ENCODE results near the gene CAMKV. TPM values are rescaled to one million over a fixed set of nuclear protein-coding genes. Genes with fewer than 3 reads are reported as not detected.
"Not testable (repeated sequence)": the region's sequence is repeated elsewhere in the genome, so short reads cannot be mapped to it uniquely, and the experiment has no call there.

CAMKV gene
- total RNA-seq, 1 donor from 2014 or later: not detected

DNA sequence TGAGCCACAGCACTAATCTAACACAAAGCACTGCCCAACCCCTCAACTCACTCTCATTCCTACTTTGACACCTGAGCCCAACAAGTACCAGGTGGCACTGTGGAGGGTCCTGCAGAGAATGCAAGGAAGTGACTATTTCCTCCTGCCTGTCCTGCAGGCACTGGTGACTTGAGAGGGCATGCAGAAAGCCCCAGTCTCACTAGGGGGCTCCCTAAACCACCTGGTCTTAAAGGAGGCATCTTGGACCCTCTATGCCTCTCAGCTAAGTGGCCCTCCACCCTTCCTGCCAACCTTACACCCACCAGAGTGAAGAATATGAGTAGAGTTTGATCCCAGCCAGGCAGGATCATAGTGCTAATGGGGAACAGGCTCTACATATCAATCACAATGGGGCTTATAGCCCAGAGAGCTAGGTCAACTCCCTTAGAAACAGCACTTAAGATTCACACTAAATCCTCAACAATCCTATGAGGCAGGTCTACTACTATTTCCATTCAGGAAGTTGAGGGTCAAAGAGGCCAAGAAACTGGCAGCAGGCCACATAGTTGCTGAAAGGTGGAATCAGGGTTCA, 28.5 kb downstream of the CAMKV start:
- no peaks in the 10 kb centered on the region for H3K9me3 Mint-ChIP-seq
- TF ChIP-seq, protein P1, sequence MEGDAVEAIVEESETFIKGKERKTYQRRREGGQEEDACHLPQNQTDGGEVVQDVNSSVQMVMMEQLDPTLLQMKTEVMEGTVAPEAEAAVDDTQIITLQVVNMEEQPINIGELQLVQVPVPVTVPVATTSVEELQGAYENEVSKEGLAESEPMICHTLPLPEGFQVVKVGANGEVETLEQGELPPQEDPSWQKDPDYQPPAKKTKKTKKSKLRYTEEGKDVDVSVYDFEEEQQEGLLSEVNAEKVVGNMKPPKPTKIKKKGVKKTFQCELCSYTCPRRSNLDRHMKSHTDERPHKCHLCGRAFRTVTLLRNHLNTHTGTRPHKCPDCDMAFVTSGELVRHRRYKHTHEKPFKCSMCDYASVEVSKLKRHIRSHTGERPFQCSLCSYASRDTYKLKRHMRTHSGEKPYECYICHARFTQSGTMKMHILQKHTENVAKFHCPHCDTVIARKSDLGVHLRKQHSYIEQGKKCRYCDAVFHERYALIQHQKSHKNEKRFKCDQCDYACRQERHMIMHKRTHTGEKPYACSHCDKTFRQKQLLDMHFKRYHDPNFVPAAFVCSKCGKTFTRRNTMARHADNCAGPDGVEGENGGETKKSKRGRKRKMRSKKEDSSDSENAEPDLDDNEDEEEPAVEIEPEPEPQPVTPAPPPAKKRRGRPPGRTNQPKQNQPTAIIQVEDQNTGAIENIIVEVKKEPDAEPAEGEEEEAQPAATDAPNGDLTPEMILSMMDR (IDR thresholded peaks at IDR 0.05): no peak
- ChIA-PET POLR2A (interaction anchor here (1.2 to 5.9 kb wide), 2 partner anchors 28 to 36 kb away, joined by 4 to 106 read pairs; partner anchors contain the start of genes INKA1 and UBA7), CTCF (interaction anchor here (1.0 to 7.6 kb wide), 5 partner anchors 10 to 301 kb away, joined by 3 to 238 read pairs (median 4); partner anchors contain the start of genes CDHR4, INKA1 and UBA7)
- DNase-seq: no peak
- intact Hi-C loops (cut with micrococcal nuclease): no loop called here
- no peak overlapping the region for H3K27ac Mint-ChIP-seq
- peaks cover 4% of the 10 kb centered on the region for H3K36me3 Mint-ChIP-seq (ENCODE audit: low read depth)
- ATAC-seq (ENCODE audit: low read depth): no peak
- no peak overlapping the region for H3K4me3 Mint-ChIP-seq
- H3K4me1 Mint-ChIP-seq: peaks cover 5% of the 10 kb centered on the region
- H3K27me3 Mint-ChIP-seq: no peaks in the 10 kb centered on the region

DNA sequence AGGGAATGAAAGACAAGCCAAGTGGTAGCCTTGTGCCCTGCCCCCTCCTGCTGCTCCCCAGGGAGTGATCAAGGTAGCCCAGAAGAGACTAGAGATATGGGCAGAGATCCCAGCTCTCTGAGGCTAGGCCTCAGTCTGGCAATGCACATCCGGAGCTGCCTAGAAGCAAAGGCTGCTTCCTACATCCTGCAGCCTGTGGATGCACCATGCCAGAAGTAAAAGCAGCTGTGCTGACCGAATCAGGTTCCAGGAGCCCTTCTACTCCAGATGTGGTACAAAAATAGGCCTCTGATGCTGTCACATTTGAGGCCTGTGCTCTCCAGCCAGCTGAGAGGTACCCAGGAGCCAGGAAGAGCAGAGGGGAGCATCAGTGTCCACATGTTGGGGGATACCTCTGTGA, 29.3 kb downstream of the CAMKV start:
- H3K27me3 Mint-ChIP-seq: no peaks in the 10 kb centered on the region
- no peak for DNase-seq
- no peaks in the 10 kb centered on the region for H3K9me3 Mint-ChIP-seq
- H3K4me3 Mint-ChIP-seq: no peak overlapping the region
- H3K36me3 Mint-ChIP-seq (ENCODE audit: low read depth): no peaks in the 10 kb centered on the region
- intact Hi-C loops (cut with micrococcal nuclease): no loop called here
- no peak overlapping the region for H3K27ac Mint-ChIP-seq
- POLR2A ChIA-PET: interaction anchor here (1.2 to 5.9 kb wide), 2 partner anchors 27 to 35 kb away, joined by 4 to 106 read pairs; partner anchors contain the start of genes INKA1 and UBA7
- CTCF ChIA-PET: interaction anchor here (0.9 to 7.6 kb wide), 3 partner anchors 37 to 301 kb away, joined by 4 to 238 read pairs (median 27); partner anchors contain the start of genes CDHR4 and INKA1
- peaks cover 5% of the 10 kb centered on the region for H3K4me1 Mint-ChIP-seq
- ATAC-seq (ENCODE audit: low read depth): no peak
- TF ChIP-seq, protein P1 (IDR thresholded peaks at IDR 0.05): no peak

DNA sequence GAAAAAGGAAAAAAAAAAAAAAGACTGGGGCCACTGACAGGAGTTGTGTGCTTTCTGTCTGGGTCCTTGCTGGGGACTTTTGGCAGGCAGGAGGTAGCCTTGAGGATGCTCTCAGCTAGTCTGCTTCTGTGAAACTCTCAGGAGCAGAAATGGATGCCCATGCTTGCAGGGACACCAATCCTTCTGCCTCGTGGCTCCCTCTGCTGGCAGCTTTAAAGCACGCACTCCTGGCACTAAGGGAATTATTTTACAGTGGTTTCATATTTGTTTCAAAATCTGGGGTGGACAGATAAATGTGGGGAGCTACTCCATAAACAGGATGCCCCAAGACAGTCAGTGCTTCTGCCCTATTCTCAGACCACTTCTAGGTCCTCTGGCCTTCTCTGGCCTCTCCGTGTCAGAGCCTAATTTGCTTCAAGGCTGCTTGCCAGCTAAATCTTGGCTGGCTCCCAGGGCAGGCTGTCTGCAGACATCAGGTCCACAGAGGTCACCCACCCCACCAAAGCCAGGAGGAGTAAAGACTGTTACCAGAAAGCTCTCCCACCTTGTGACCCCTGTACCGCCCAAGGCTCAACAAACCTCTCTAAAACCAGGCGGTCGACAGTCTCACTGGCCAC, 30.4 kb downstream of the CAMKV start:
- peaks cover 5% of the 10 kb centered on the region for H3K4me1 Mint-ChIP-seq
- TF ChIP-seq, protein P1 (IDR thresholded peaks at IDR 0.05): peak; percentile 17
- peak; percentile 65 for DNase-seq
- H3K27ac Mint-ChIP-seq: peak overlapping the region; percentile 24
- CTCF ChIA-PET: interaction anchor here (0.6 to 7.6 kb wide), 26 partner anchors 10 to 1554 kb away, joined by 3 to 238 read pairs (median 5); partner anchors contain the start of genes AMIGO3, CDHR4, INKA1 and IP6K1
- H3K27me3 Mint-ChIP-seq: no peaks in the 10 kb centered on the region
- no peaks in the 10 kb centered on the region for H3K9me3 Mint-ChIP-seq
- intact Hi-C loops (cut with micrococcal nuclease): loop anchor here (1.0 to 10.0 kb wide), 4 partner anchors 37 to 120 kb away; partner anchors contain the start of genes AMIGO3 and IP6K1
- no peak overlapping the region for H3K4me3 Mint-ChIP-seq
- no peaks in the 10 kb centered on the region for H3K36me3 Mint-ChIP-seq (ENCODE audit: low read depth)
- peak; percentile 97 for ATAC-seq (ENCODE audit: low read depth)
- POLR2A ChIA-PET: interaction anchor here (0.6 to 5.9 kb wide), 11 partner anchors 25 to 810 kb away, joined by 3 to 106 read pairs (median 4); partner anchors contain the start of genes GMPPB, INKA1, IP6K1 and UBA7

DNA sequence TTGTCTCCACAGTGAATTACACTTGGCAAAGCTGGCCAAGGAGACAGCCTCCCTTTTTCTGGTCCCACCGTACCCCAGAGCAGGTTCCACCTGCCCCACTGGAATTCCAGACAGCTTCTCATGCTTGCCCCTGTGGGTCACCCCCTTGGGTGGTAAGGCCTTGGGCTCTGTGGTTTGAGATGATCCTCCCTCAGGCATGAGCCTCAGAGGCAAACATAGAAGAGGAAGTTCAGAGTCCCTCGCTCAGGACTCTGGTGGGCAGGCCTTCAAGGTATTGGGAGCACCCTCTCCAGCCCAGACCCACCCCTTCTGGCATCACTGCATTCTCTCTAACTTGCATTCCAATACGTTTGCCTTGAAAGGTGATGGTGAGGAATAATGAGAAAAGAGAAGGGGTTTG, 38.4 kb downstream of the CAMKV start:
- Mint-ChIP-seq H3K27ac (no peak overlapping the region), H3K4me3 (no peak overlapping the region), H3K4me1 (peaks cover 3% of the 10 kb centered on the region), H3K36me3 (ENCODE audit: low read depth) (peaks cover 3% of the 10 kb centered on the region), H3K9me3 (no peaks in the 10 kb centered on the region), H3K27me3 (no peaks in the 10 kb centered on the region)
- DNase-seq: no peak
- TF ChIP-seq, protein P1 (IDR thresholded peaks at IDR 0.05): no peak
- intact Hi-C loops (cut with micrococcal nuclease): loop anchor here (10.0 kb wide), 1 partner anchor 47 kb away; the partner anchor contains the start of gene IP6K1
- ATAC-seq (ENCODE audit: low read depth): no peak
- ChIA-PET POLR2A (no interaction called here), CTCF (interaction anchor here (0.6 kb wide), 1 partner anchor 30 kb away, joined by 3 read pairs; no protein-coding TSS in a partner anchor)

DNA sequence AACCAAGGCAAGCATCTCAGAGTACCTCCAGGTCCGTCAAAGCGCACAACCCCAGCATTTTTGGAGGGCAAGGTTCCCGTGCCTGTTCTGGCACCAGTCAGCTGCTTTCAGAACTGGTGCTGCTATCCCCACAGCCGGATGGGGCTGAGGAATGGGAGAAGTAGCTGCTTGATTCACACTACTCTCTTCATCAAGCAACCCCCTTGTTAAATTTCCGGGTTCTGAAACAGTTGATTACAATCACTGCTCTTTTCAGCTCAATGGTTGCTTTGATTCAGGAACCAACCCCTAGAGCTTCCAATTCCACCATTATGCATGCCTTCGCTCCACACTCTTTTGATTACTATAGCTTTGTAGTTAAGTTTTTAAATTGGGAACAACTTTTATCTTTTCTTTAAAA, 43.7 kb downstream of the CAMKV start:
- Mint-ChIP-seq H3K4me3 (no peak overlapping the region), H3K27me3 (no peaks in the 10 kb centered on the region), H3K4me1 (no peaks in the 10 kb centered on the region), H3K36me3 (ENCODE audit: low read depth) (peaks cover 3% of the 10 kb centered on the region), H3K27ac (no peak overlapping the region), H3K9me3 (no peaks in the 10 kb centered on the region)
- no peak for DNase-seq
- ChIA-PET POLR2A (interaction anchor here (0.7 to 1.3 kb wide), 2 partner anchors 40 to 125 kb away, joined by 3 to 4 read pairs; partner anchors contain the start of gene IP6K1), CTCF (no interaction called here)
- intact Hi-C loops (cut with micrococcal nuclease): no loop called here
- TF ChIP-seq, protein P1 (IDR thresholded peaks at IDR 0.05): no peak
- ATAC-seq (ENCODE audit: low read depth): no peak

DNA sequence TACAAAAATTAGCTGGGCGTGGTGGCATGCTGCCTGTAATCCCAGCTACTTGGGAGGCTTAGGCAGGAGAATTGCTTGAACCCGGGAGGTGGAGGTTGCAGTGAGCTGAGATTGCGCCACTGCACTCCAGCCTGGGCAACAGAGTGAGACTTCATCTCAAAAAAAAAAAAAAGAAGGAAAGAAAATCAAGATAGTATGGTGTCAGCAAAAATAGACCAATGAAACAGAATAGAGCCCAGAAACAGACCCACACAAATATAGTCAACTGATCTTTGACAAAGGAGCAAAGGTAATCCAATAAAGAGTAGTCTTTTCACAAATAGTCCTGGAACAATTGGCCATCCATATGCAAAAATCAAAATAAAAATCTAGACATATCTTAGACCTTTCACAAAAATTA, 46.6 kb downstream of the CAMKV start:
- intact Hi-C loops (cut with micrococcal nuclease); DNase-seq; H3K9me3 Mint-ChIP-seq; H3K36me3 Mint-ChIP-seq (ENCODE audit: low read depth); H3K4me1 Mint-ChIP-seq; CTCF ChIA-PET; H3K27ac Mint-ChIP-seq; H3K4me3 Mint-ChIP-seq; ATAC-seq (ENCODE audit: low read depth); H3K27me3 Mint-ChIP-seq: not testable (repeated sequence)
- POLR2A ChIA-PET: interaction anchor here (1.2 kb wide), 2 partner anchors 10 to 18 kb away, joined by 3 to 5 read pairs; partner anchors contain the start of gene UBA7
